ENCODE measurements around the gene ASGR1. TPM values are rescaled to one million over a fixed set of nuclear protein-coding genes. Genes with fewer than 3 reads are reported as not detected.
A peak's percentile ranks its signal among the peaks of the same experiment; 100 is the strongest.

Gene ASGR1
- total and polyA plus RNA-seq, 12 donors: 0.32 to 1.2 (median 0.58) TPM; not detected in 2

GRCh38 chr17:7222972-7223292 lies 43.8 kb upstream of the ASGR1 start:
- ATAC-seq (no peak), DNase-seq (no peak)
- peaks cover 13 to 72% (median 41%) of the 10 kb centered on the region in 9 donors for H3K4me1 ChIP-seq

DNA sequence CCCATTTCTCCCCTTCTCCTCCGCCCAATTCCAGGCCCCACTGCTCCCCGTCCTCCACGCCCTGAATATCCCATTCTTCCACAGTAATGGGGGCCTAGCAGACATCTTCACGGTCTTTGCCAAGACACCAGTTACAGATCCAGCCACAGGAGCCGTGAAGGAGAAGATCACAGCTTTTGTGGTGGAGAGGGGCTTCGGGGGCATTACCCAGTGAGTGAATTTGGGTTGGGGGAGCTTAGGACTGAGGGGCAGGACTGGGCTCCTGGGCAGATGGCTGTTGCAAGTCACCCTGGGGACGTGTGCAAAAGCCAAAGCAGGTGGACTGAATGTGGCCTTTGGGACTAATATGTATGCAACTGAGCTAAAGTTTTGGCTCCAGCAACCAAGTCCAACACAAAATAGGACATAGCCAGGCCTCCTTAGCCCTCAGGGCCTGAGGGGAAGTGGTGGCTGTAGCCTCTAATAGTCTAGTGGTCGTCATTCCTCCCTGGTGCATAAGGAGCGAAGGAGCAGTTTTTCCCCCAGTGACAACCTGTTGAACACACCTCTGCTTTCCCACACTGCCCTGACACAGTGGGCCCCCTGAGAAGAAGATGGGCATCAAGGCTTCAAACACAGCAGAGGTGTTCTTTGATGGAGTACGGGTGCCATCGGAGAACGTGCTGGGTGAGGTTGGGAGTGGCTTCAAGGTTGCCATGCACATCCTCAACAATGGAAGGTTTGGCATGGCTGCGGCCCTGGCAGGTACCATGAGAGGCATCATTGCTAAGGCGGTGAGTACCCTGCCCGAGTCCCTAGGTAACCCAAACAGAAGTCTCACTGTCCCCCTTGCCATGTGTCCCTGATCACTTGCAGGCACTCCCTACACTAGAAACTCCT lies 43.2 kb upstream of the ASGR1 start:
- peaks cover 0 to 67% (median 25%) of the 10 kb centered on the region in 9 donors for H3K36me3 ChIP-seq
- ATAC-seq (no peak), DNase-seq (no peak)
- no peaks in the 10 kb centered on the region for H3K9me3 ChIP-seq
- no peak overlapping the region for H3K4me3 ChIP-seq
- H3K27me3 ChIP-seq: no peaks in the 10 kb centered on the region
- no peak for TF ChIP-seq CTCF (IDR thresholded peaks at IDR 0.05)
- intact Hi-C loops (cut with DNase I): no loop called here
- peaks cover 16 to 76% (median 42%) of the 10 kb centered on the region in 9 donors for H3K4me1 ChIP-seq
- peak overlapping the region in 3 of 10 donors; percentile 98 to 99 (median 98) for H3K27ac ChIP-seq
- WGBS, 2 donors: 81 to 83% methylated on average over 15 of the region's 15 CpGs

More at GRCh38 chr17:7222972-7223292, 43.8 kb upstream of the ASGR1 start:
- no peaks in the 10 kb centered on the region for H3K27me3 ChIP-seq
- TF ChIP-seq CTCF (IDR thresholded peaks at IDR 0.05): no peak
- H3K4me3 ChIP-seq: no peak overlapping the region
- intact Hi-C loops (cut with DNase I): no loop called here
- whole genome bisulfite sequencing, 2 donors: 73 to 80% methylated on average over 7 of the region's 7 CpGs
- H3K27ac ChIP-seq: peak overlapping the region in 2 of 10 donors; percentile 7 to 48
- H3K36me3 ChIP-seq: peaks cover 0 to 73% (median 28%) of the 10 kb centered on the region in 9 donors
- no peaks in the 10 kb centered on the region for H3K9me3 ChIP-seq

DNA sequence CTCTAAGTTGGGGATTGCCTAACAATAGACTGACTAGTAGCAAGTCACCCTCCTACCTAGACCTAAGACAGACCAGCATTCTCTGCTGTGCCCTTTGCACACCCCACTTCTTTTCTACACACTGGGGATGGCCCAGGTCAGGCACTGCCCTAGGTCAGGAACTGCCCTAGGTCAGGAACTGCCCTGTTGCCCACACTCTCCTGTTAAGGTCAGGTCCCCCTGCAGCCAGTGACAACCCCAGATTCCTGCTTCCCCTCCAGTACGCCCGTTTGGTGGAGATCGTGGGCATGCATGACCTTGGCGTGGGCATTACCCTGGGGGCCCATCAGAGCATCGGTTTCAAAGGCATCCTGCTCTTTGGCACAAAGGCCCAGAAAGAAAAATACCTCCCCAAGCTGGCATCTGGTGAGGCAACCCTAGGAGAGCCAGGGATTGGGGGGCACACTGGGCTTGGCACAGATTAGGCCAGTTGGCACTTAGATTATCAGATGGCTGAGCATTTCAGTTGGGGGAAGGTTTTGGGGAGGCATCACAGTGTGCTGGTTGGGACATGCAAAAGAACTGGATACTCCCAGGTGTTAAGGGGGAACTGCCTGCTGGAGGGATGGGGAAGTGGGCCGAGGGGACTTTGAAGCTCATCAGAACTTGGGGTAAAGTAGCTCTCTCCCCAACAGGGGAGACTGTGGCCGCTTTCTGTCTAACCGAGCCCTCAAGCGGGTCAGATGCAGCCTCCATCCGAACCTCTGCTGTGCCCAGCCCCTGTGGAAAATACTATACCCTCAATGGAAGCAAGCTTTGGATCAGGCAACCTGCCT lies 42.3 kb upstream of the ASGR1 start:
- H3K27me3 ChIP-seq: no peaks in the 10 kb centered on the region
- TF ChIP-seq CTCF (IDR thresholded peaks at IDR 0.05): no peak
- peak overlapping the region in 9 of 10 donors; percentile 63 to 99 (median 87) for H3K4me3 ChIP-seq
- H3K36me3 ChIP-seq: peaks cover 0 to 58% (median 17%) of the 10 kb centered on the region in 9 donors
- intact Hi-C loops (cut with DNase I): no loop called here
- peak overlapping the region in 9 of 10 donors; percentile 96 to 100 (median 98) for H3K27ac ChIP-seq
- ATAC-seq (no peak), DNase-seq (no peak)
- H3K9me3 ChIP-seq: no peaks in the 10 kb centered on the region
- peaks cover 16 to 82% (median 45%) of the 10 kb centered on the region in 9 donors for H3K4me1 ChIP-seq
- WGBS, 2 donors: 67 to 72% methylated on average over 10 of the region's 10 CpGs

DNA sequence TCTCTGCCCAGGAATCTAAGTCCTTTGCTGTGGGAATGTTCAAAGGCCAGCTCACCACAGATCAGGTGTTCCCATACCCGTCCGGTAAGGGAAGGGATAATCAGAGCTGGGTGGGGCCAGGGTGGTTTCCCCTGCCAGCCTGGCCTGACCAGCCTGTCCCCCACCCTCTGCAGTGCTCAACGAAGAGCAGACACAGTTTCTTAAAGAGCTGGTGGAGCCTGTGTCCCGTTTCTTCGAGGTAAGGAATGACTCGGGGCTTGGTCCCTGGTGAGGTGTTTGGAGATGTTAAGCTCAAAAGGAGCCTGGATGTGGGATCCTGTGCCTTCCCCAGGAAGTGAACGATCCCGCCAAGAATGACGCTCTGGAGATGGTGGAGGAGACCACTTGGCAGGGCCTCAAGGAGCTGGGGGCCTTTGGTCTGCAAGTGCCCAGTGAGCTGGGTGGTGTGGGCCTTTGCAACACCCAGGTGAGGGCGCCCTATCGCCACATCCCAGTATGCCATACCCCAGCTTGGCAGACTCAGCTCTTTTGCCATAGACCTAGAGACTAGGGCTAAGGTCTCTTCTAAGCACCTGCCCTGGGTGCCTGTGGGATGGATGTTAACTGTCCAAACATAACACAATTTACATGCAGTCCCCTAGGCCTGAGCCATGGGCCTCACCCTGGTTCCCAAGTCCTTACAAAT lies 41.6 kb upstream of the ASGR1 start:
- ATAC-seq (peak in 6 of 8 donors; percentile 2 to 18 (median 13)), DNase-seq (no peak)
- Histone ChIP-seq H3K27ac (peak overlapping the region; percentile 91 to 100 (median 98)), H3K4me3 (peak overlapping the region; percentile 63 to 99 (median 88)), H3K36me3 (peaks cover 0 to 51% (median 11%) of the 10 kb centered on the region in 9 donors), H3K9me3 (no peaks in the 10 kb centered on the region), H3K27me3 (no peaks in the 10 kb centered on the region), H3K4me1 (peaks cover 16 to 86% (median 53%) of the 10 kb centered on the region in 9 donors)
- TF ChIP-seq CTCF (IDR thresholded peaks at IDR 0.05): peak in 6 of 9 donors; percentile 24 to 53 (median 44)
- 27 to 28% methylated on average over 11 of the region's 11 CpGs for WGBS, 2 donors
- intact Hi-C loops (cut with DNase I): no loop called here

Data from heart right ventricle (tissue), 16 donors.